ENCODE measurements around the gene KLHL13. TPM values are rescaled to one million over a fixed set of nuclear protein-coding genes. Genes with fewer than 3 reads are reported as not detected.
"Not testable (repeated sequence)": the region's sequence is repeated elsewhere in the genome, so short reads cannot be mapped to it uniquely, and the experiment has no call there.

The KLHL13 gene
- total RNA-seq, 2 donors from 2014 or later = 3.7 to 12.4 TPM

GRCh38 chrX:118152721-118153120 is 36.1 kb upstream of the KLHL13 start:
- no peak for DNase-seq
- H3K36me3 ChIP-seq (ENCODE audit: control insufficient read depth, insufficient read depth, low read length) = no peaks in the 10 kb centered on the region
- no peaks in the 10 kb centered on the region for H3K4me1 ChIP-seq (ENCODE audit: control insufficient read depth, insufficient read depth, low read length)
- H3K4me3 Mint-ChIP-seq = no peak overlapping the region
- H3K9ac ChIP-seq (ENCODE audit: extremely low read depth, low read length, poor library complexity, severe bottlenecking) = no peak overlapping the region
- no peaks in the 10 kb centered on the region for H3K9me3 ChIP-seq (ENCODE audit: control insufficient read depth, low read length)
- H3K27ac Mint-ChIP-seq = no peak overlapping the region
- peaks cover 57% of the 10 kb centered on the region for H3K9me3 Mint-ChIP-seq
- H3K4me3 ChIP-seq (ENCODE audit: low read length) = no peak overlapping the region
- no peaks in the 10 kb centered on the region for H3K36me3 Mint-ChIP-seq (ENCODE audit: low read depth)
- no peaks in the 10 kb centered on the region for H3K27me3 ChIP-seq (ENCODE audit: control insufficient read depth, insufficient read depth, low read length, poor library complexity, severe bottlenecking)
- no peak overlapping the region for H3K27ac ChIP-seq (ENCODE audit: low read depth, low read length)
- no peaks in the 10 kb centered on the region for H3K27me3 Mint-ChIP-seq (ENCODE audit: insufficient read depth)
- no peaks in the 10 kb centered on the region for H3K4me1 Mint-ChIP-seq
- WGBS, 2 experiments (ENCODE audit: insufficient coverage in 1 of 2, insufficient read length in 1 of 2) = 81% methylated on average over 2 of the region's 2 CpGs; no CpG with 5 or more reads in 1 of the 2 experiments
- TF ChIP-seq CTCF (conservative IDR thresholded peaks at IDR 0.05) = no peak

- Mint-ChIP-seq H3K4me3 (no peak overlapping the region), H3K9me3 (peaks cover 48% of the 10 kb centered on the region), H3K36me3 (ENCODE audit: low read depth) (no peaks in the 10 kb centered on the region), H3K4me1 (peaks cover 2% of the 10 kb centered on the region), H3K27ac (no peak overlapping the region), H3K27me3 (ENCODE audit: insufficient read depth) (no peaks in the 10 kb centered on the region)
- Histone ChIP-seq H3K4me1 (ENCODE audit: control insufficient read depth, insufficient read depth, low read length) (no peaks in the 10 kb centered on the region), H3K9ac (ENCODE audit: extremely low read depth, low read length, poor library complexity, severe bottlenecking) (no peak overlapping the region), H3K36me3 (ENCODE audit: control insufficient read depth, insufficient read depth, low read length) (no peaks in the 10 kb centered on the region), H3K27ac (ENCODE audit: low read depth, low read length) (no peak overlapping the region), H3K4me3 (ENCODE audit: low read length) (no peak overlapping the region), H3K27me3 (ENCODE audit: control insufficient read depth, insufficient read depth, low read length, poor library complexity, severe bottlenecking) (no peaks in the 10 kb centered on the region), H3K9me3 (ENCODE audit: control insufficient read depth, low read length) (no peaks in the 10 kb centered on the region)
- 100% methylated on average over 1 of the region's 1 CpG for WGBS, 2 experiments (ENCODE audit: insufficient coverage in 1 of 2, insufficient read length in 1 of 2)
- TF ChIP-seq CTCF (conservative IDR thresholded peaks at IDR 0.05) = no peak
- no peak for DNase-seq
Observed at GRCh38 chrX:118148737-118149136, 32.1 kb upstream of the KLHL13 start.

- not testable (repeated sequence) for H3K27ac Mint-ChIP-seq; DNase-seq; H3K27me3 Mint-ChIP-seq (ENCODE audit: insufficient read depth); H3K36me3 Mint-ChIP-seq (ENCODE audit: low read depth); H3K4me3 Mint-ChIP-seq; H3K9me3 ChIP-seq (ENCODE audit: control insufficient read depth, low read length); H3K9ac ChIP-seq (ENCODE audit: extremely low read depth, low read length, poor library complexity, severe bottlenecking); H3K4me3 ChIP-seq (ENCODE audit: low read length); H3K36me3 ChIP-seq (ENCODE audit: control insufficient read depth, insufficient read depth, low read length); H3K4me1 ChIP-seq (ENCODE audit: control insufficient read depth, insufficient read depth, low read length); H3K4me1 Mint-ChIP-seq; H3K27ac ChIP-seq (ENCODE audit: low read depth, low read length); H3K27me3 ChIP-seq (ENCODE audit: control insufficient read depth, insufficient read depth, low read length, poor library complexity, severe bottlenecking)
- no CpG with 5 or more reads among the region's 3 CpGs for WGBS, 2 experiments (ENCODE audit: insufficient coverage in 1 of 2, insufficient read length in 1 of 2)
- peaks cover 43% of the 10 kb centered on the region for H3K9me3 Mint-ChIP-seq
Observed at GRCh38 chrX:118147771-118148170, 31.2 kb upstream of the KLHL13 start.

- Histone ChIP-seq H3K36me3 (ENCODE audit: control insufficient read depth, insufficient read depth, low read length) (no peaks in the 10 kb centered on the region), H3K9me3 (ENCODE audit: control insufficient read depth, low read length) (no peaks in the 10 kb centered on the region), H3K4me1 (ENCODE audit: control insufficient read depth, insufficient read depth, low read length) (no peaks in the 10 kb centered on the region), H3K9ac (ENCODE audit: extremely low read depth, low read length, poor library complexity, severe bottlenecking) (no peak overlapping the region), H3K27ac (ENCODE audit: low read depth, low read length) (no peak overlapping the region), H3K27me3 (ENCODE audit: control insufficient read depth, insufficient read depth, low read length, poor library complexity, severe bottlenecking) (no peaks in the 10 kb centered on the region), H3K4me3 (ENCODE audit: low read length) (no peak overlapping the region)
- no peak overlapping the region for H3K4me3 Mint-ChIP-seq
- no peak overlapping the region for H3K27ac Mint-ChIP-seq
- H3K36me3 Mint-ChIP-seq (ENCODE audit: low read depth) = no peaks in the 10 kb centered on the region
- WGBS, 2 experiments (ENCODE audit: insufficient coverage in 1 of 2, insufficient read length in 1 of 2) = 94% methylated on average over 2 of the region's 3 CpGs; no CpG with 5 or more reads in 1 of the 2 experiments
- peaks cover 33% of the 10 kb centered on the region for H3K9me3 Mint-ChIP-seq
- TF ChIP-seq CTCF (conservative IDR thresholded peaks at IDR 0.05) = no peak
- H3K4me1 Mint-ChIP-seq = peaks cover 2% of the 10 kb centered on the region
- H3K27me3 Mint-ChIP-seq (ENCODE audit: insufficient read depth) = no peaks in the 10 kb centered on the region
- no peak for DNase-seq
Observed at GRCh38 chrX:118143578-118143977, 27.0 kb upstream of the KLHL13 start.
